Heart right ventricle (tissue), 16 donors: ENCODE data around the gene CSTF2T. TPM values are rescaled to one million over a fixed set of nuclear protein-coding genes. Genes with fewer than 3 reads are reported as not detected.
A peak's percentile ranks its signal among the peaks of the same experiment; 100 is the strongest.

Source experiments
- ATAC-seq, 8 donors: fragments of 200-7000 bp; cut with Tn5 transposase; one replicate each; pipeline ENCODE4 v1.9.1; 2020; ENCODE audit warnings: mild to moderate bottlenecking in 8 of 8, moderate library complexity in 8 of 8, moderate number of reproducible peaks in 1 of 8
- DNase-seq, 2 donors: peaks; one replicate each; pipeline ENCODE4 v3.0.0-alpha.2; 2020
- H3K27ac ChIP-seq, 10 donors: fragments of 200-600 bp; sonication (generic) in 2 of 10; one replicate each; pipeline versions ENCODE4 v1.5.0 to v1.8.0; 2020 to 2022; ENCODE audit warnings: mild to moderate bottlenecking in 3 of 10
- H3K27me3 ChIP-seq, 7 donors: fragments of 200-600 bp; one replicate each; pipeline ENCODE4 v1.8.0; 2021 to 2022; ENCODE audit warnings: mild to moderate bottlenecking in 2 of 7
- H3K36me3 ChIP-seq, 9 donors: fragments of 200-600 bp; sonication (generic) in 1 of 9; one replicate each; pipeline versions ENCODE4 v1.5.0 to v1.8.0; 2020 to 2022; ENCODE audit warnings: mild to moderate bottlenecking in 2 of 9
- H3K4me1 ChIP-seq, 9 donors: fragments of 200-600 bp; sonication (generic) in 1 of 9; one replicate each; pipeline versions ENCODE4 v1.5.0 to v1.8.0; 2020 to 2022; ENCODE audit warnings: mild to moderate bottlenecking in 4 of 9
- H3K4me3 ChIP-seq, 10 donors: fragments of 200-600 bp; sonication (generic) in 2 of 10; one replicate each; pipeline versions ENCODE4 v1.5.0 to v1.8.0; 2020 to 2022; ENCODE audit warnings: mild to moderate bottlenecking in 7 of 10, moderate library complexity in 2 of 10
- H3K9me3 ChIP-seq, 11 donors: fragments of 200-600 bp in 10 of 11; sonication (generic) in 2 of 11; one replicate each; pipeline versions ENCODE4 v1.5.0 to v1.8.0; 2013 to 2022; ENCODE audit warnings: mild to moderate bottlenecking in 2 of 11, control low read depth in 1 of 11, moderate library complexity in 1 of 11
- WGBS, 2 donors: extraction: QIAGEN DNeasy Blood & Tissue Kit; methylation state at CpG; one replicate each; pipeline ENCODE4 v1.1.7; 2013; ENCODE audit warnings: inconsistent platforms in 1 of 2; 5-methylcytosine and 5-hydroxymethylcytosine counted together
- intact Hi-C, 10 donors: fragments of 100-400 bp; cut with DNase I; formaldehyde crosslinking; loops; one replicate each; pipeline versions ENCODE4 v1.11.1 to v1.14.2; 2022
- polyA plus RNA-seq, 2 donors: library from polyadenylated mRNA; stranded (reverse); fragments of 200-250 nt; gene quantifications; one replicate each; pipeline ENCODE4 v1.2.3, GENCODE V29; 2013
- total RNA-seq, 10 donors: library from RNA; stranded (reverse); fragmentation: NEBNext Ultra II Directional in 3 of 10; extraction: Animal tissue kit (Norgen Biotek cat#: 25700) in 3 of 10; gene quantifications; one replicate each; pipeline versions ENCODE4 v1.2.1 to v1.2.4, GENCODE V29; 2021 to 2023
- TF ChIP-seq, protein P1 (sequence below), 9 donors: fragments of 200-600 bp; sonication (generic) in 2 of 9; IDR thresholded peaks; one replicate each; pipeline versions ENCODE4 v1.5.0 to v1.8.0; 2021 to 2022; ENCODE audit warnings: antibody characterized with exemption in 9 of 9, mild to moderate bottlenecking in 5 of 9, moderate library complexity in 1 of 9
- donor health status: Arrhythmogenic right ventricular cardiomyopathy.
- donor health status: ischemic (EF 13 %, LVEDD 7.1; RV severe dilation, severe dysfunction).
- donor health status: healthy with polysubstance abuse.
- donor health status: DM: no; HTN: yes; CAD: no.
- donor health status: DM: no; HTN: no; CAD: no.
- donor health status: ischemic (EF 25% LVEDD 6.9; RV normal size, moderate dysfunction).
- donor health status: ischemic (EF 25% LVEDD 5.7; RV mildly dilated, moderate dysfunction).
- donor health status: healthy.
- donor health status: DM: yes; HTN: yes; CAD: no.
- donor health status: Ischemic cardiomyopathy.
- donor health status: ischemic (EF 35%, LVEDD 5.7; RV mildly dilated, moderate dysfunction).
- donor health status: nonischemic (EF 11% LVEDD 7.7; RV severe dilation, severe dysfunction).
- donor health status: DM: yes; HTN: yes; CAD: no.
- donor health status: PGD.
- donor health status: ischemic (EF 29% LVEDD 5.4; RV normal size, mild dysfunction).
- donor health status: nonischemic (EF 23%, LVEDD 6.1; RV moderate dilation, normal function).

The CSTF2T gene
- total and polyA plus RNA-seq, 12 donors = 9.4 to 31.6 (median 22.9) TPM

- no peaks in the 10 kb centered on the region for H3K27me3 ChIP-seq
- peaks cover 2 to 59% (median 47%) of the 10 kb centered on the region in 9 donors for H3K4me1 ChIP-seq
- ATAC-seq = peak; percentile 23 to 66 (median 57)
- intact Hi-C loops = loop anchor here in 2 of 10 donors (10.0 kb wide), 1 partner anchor 624 kb away; the partner anchor contains the start of gene PRKG1 (in 2 of the 2)
- no peaks in the 10 kb centered on the region for H3K9me3 ChIP-seq
- H3K4me3 ChIP-seq = peak overlapping the region; percentile 62 to 84 (median 72)
- peaks cover 0 to 36% (median 0%) of the 10 kb centered on the region in 9 donors for H3K36me3 ChIP-seq
- peak overlapping the region; percentile 88 to 99 (median 94) for H3K27ac ChIP-seq
- TF ChIP-seq, protein P1, sequence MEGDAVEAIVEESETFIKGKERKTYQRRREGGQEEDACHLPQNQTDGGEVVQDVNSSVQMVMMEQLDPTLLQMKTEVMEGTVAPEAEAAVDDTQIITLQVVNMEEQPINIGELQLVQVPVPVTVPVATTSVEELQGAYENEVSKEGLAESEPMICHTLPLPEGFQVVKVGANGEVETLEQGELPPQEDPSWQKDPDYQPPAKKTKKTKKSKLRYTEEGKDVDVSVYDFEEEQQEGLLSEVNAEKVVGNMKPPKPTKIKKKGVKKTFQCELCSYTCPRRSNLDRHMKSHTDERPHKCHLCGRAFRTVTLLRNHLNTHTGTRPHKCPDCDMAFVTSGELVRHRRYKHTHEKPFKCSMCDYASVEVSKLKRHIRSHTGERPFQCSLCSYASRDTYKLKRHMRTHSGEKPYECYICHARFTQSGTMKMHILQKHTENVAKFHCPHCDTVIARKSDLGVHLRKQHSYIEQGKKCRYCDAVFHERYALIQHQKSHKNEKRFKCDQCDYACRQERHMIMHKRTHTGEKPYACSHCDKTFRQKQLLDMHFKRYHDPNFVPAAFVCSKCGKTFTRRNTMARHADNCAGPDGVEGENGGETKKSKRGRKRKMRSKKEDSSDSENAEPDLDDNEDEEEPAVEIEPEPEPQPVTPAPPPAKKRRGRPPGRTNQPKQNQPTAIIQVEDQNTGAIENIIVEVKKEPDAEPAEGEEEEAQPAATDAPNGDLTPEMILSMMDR (IDR thresholded peaks at IDR 0.05) = no peak
- no peak for DNase-seq
- 0 to 1% methylated on average over 14 of the region's 14 CpGs for WGBS, 2 donors
These were observed 285 bp downstream of the CSTF2T start for GRCh38 chr10:51699145-51699474.

DNA sequence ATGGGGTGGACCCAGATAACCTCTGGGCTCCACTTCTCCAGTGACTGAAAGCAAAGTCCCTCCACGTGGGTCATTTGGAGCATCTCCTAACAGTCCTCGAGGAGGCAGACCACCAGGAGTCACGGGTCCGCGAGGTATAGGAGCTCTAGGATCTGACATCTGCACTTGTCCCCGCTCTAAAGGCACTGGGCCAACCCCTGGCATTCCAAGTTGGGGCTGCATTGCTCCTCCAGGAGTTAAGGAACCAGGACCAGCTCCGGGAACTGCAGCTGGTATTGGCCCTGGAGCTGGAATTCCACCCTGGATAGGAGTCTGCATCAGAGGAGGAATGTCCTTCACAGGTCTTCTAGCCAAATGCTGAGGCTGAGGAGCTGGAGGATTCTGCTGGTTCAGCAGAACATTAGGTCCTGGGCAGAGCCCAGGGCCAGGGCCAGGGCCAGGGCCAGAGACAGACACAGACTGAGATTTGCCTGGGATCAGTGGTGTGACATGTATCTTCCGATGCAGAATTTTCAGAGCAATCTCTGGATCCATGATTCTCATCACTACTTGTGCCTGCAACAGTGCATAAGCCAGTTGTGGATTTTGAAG lies 827 bp downstream of the CSTF2T start:
- ATAC-seq (peak in 3 of 8 donors; percentile 7 to 33 (median 22)), DNase-seq (peak in 1 of 2 donors; percentile 15)
- Histone ChIP-seq H3K36me3 (peaks cover 0 to 36% (median 0%) of the 10 kb centered on the region in 9 donors), H3K27ac (peak overlapping the region in 8 of 10 donors; percentile 88 to 99 (median 94)), H3K4me3 (peak overlapping the region; percentile 62 to 84 (median 72)), H3K27me3 (no peaks in the 10 kb centered on the region), H3K9me3 (no peaks in the 10 kb centered on the region), H3K4me1 (peaks cover 2 to 62% (median 53%) of the 10 kb centered on the region in 9 donors)
- intact Hi-C loops = loop anchor here in 2 of 10 donors (10.0 kb wide), 1 partner anchor 624 kb away; the partner anchor contains the start of gene PRKG1 (in 2 of the 2)
- TF ChIP-seq, protein P1 (IDR thresholded peaks at IDR 0.05) = no peak
- 78 to 83% methylated on average over 8 of the region's 8 CpGs for WGBS, 2 donors

- no peak for ATAC-seq
- Histone ChIP-seq H3K4me3 (no peak overlapping the region), H3K4me1 (peaks cover 2 to 62% (median 54%) of the 10 kb centered on the region in 9 donors), H3K27ac (peak overlapping the region in 2 of 10 donors; percentile 4 to 28), H3K36me3 (peaks cover 0 to 36% (median 0%) of the 10 kb centered on the region in 9 donors), H3K27me3 (no peaks in the 10 kb centered on the region), H3K9me3 (no peaks in the 10 kb centered on the region)
- 65 to 79% methylated on average over 1 of the region's 1 CpG for WGBS, 2 donors
- intact Hi-C loops = loop anchor here in 2 of 10 donors (10.0 kb wide), 1 partner anchor 621 kb away; the partner anchor contains the start of gene PRKG1 (in 2 of the 2)
- TF ChIP-seq, protein P1 (IDR thresholded peaks at IDR 0.05) = no peak
- DNase-seq = no peak
These were observed 3.1 kb downstream of the CSTF2T start for GRCh38 chr10:51696251-51696650.

DNA sequence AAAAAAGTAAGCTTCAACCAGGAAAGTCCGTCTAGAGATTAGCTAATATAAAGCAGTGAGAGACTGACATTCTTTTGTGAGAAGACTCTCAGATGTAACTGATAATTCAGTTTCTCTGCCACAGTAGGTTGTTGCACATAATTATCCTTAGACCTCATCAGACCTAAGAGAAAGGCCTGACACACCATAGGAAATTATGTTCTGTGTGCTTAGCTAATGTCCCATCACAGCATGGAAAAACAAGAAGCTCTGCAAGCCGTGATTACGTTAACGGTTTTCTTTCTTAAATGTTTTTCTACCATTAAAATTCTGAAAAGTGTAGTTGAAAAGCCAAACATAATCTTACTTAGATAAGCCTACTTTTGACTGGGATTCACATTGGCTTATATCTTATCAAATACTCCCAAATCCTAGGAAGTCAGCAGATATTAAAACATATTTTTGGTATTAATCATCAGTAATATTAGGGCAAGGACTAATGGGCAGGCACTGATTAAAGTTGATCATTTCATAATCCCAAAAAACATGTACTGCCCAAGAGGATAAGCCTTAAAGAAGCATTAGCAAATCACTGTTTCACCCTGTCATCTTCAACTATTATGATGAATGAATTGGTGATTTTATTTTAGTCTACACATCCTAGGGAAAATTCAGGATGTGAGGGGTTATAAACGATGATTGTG lies 5.2 kb downstream of the CSTF2T start:
- intact Hi-C loops = loop anchor here in 2 of 10 donors (10.0 kb wide), 1 partner anchor 619 kb away; the partner anchor contains the start of gene PRKG1 (in 2 of the 2)
- DNase-seq = no peak
- TF ChIP-seq, protein P1 (IDR thresholded peaks at IDR 0.05) = no peak
- Histone ChIP-seq H3K36me3 (peaks cover 0 to 36% (median 0%) of the 10 kb centered on the region in 9 donors), H3K9me3 (no peaks in the 10 kb centered on the region), H3K27me3 (no peaks in the 10 kb centered on the region), H3K4me3 (no peak overlapping the region), H3K27ac (peak overlapping the region in 3 of 10 donors; percentile 3 to 41 (median 12)), H3K4me1 (peaks cover 2 to 54% (median 49%) of the 10 kb centered on the region in 9 donors)
- 62 to 75% methylated on average over 5 of the region's 5 CpGs for WGBS, 2 donors
- no peak for ATAC-seq
